SK-N-SH treated with all-trans-retinoic acid at 6 μM for 48 hours (cell line): ENCODE measurements around the gene EFEMP1.

Source experiments
- ATAC-seq: fragments of 200-7000 bp; cut with Tn5 transposase; 3 replicates; pipeline ENCODE4 v1.9.1; 2020; ENCODE audit warnings: mild to moderate bottlenecking, moderate library complexity
- ARNTL ChIP-seq: fragments of 450-650 bp; formaldehyde crosslinking; IDR thresholded peaks from 2 replicates; pipeline ENCODE4 v1.5.0; 2020; ENCODE audit warnings: low read depth, mild to moderate bottlenecking, moderate library complexity, borderline replicate concordance
- BACH2 ChIP-seq: fragments of 250-450 bp; sonication (Bioruptor Pico); IDR thresholded peaks from 2 replicates; pipeline ENCODE4 v1.9.0; 2021; ENCODE audit warnings: mild to moderate bottlenecking, borderline replicate concordance
- CSDC2 ChIP-seq: fragments of 250-450 bp; sonication (Bioruptor Pico); IDR thresholded peaks from 2 replicates; pipeline ENCODE4 v1.5.0; 2020; ENCODE audit warnings: mild to moderate bottlenecking, moderate library complexity
- CSRNP3 ChIP-seq: fragments of 250-450 bp; sonication (Bioruptor Pico); IDR thresholded peaks from 2 replicates; pipeline ENCODE4 v1.5.1; 2021; ENCODE audit warnings: mild to moderate bottlenecking, moderate library complexity
- ESRRG ChIP-seq: fragments of 250-450 bp; sonication (Bioruptor Pico); IDR thresholded peaks from 2 replicates; pipeline ENCODE4 v1.6.1; 2021; ENCODE audit warnings: mild to moderate bottlenecking
- GLIS3 ChIP-seq: fragments of 250-450 bp; sonication (Bioruptor Pico); IDR thresholded peaks from 2 replicates; pipeline ENCODE4 v1.5.0; 2020; ENCODE audit warnings: mild to moderate bottlenecking, moderate library complexity
- ISL1 ChIP-seq: fragments of 250-450 bp; sonication (Bioruptor Pico); IDR thresholded peaks from 2 replicates; pipeline ENCODE4 v2.1.2; 2022; ENCODE audit warnings: mild to moderate bottlenecking, moderate library complexity
- OSR1 ChIP-seq: fragments of 250-450 bp; sonication (Bioruptor Pico); IDR thresholded peaks from 2 replicates; pipeline ENCODE4 v1.8.0; 2022; ENCODE audit warnings: moderate library complexity, mild to moderate bottlenecking, inconsistent platforms
- PPARA ChIP-seq: fragments of 250-450 bp; sonication (Bioruptor Pico); IDR thresholded peaks from 2 replicates; pipeline ENCODE4 v1.5.0; 2020; ENCODE audit warnings: mild to moderate bottlenecking, borderline replicate concordance
- RARB ChIP-seq: fragments of 250-450 bp; sonication (Bioruptor Pico); IDR thresholded peaks from 2 replicates; pipeline ENCODE4 v1.8.0; 2021; ENCODE audit warnings: mild to moderate bottlenecking, moderate library complexity
- SNAI2 ChIP-seq: fragments of 250-450 bp; sonication (Bioruptor Pico); IDR thresholded peaks from 2 replicates; pipeline ENCODE4 v1.5.0; 2020; ENCODE audit warnings: mild to moderate bottlenecking, moderate library complexity
- TCF4 ChIP-seq: fragments of 250-450 bp; sonication (Bioruptor Pico); IDR thresholded peaks from 2 replicates; pipeline ENCODE4 v1.8.0; 2021; ENCODE audit warnings: mild to moderate bottlenecking, moderate library complexity, borderline replicate concordance
- TOX ChIP-seq: fragments of 250-450 bp; sonication (Bioruptor Pico); IDR thresholded peaks from 2 replicates; pipeline ENCODE4 v1.8.0; 2021; ENCODE audit warnings: mild to moderate bottlenecking, moderate library complexity, borderline replicate concordance
- TSHZ2 ChIP-seq: fragments of 250-450 bp; sonication (Bioruptor Pico); IDR thresholded peaks from 2 replicates; pipeline ENCODE4 v1.5.0; 2020; ENCODE audit warnings: mild to moderate bottlenecking, moderate library complexity
- ZC3H10 ChIP-seq: fragments of 250-450 bp; sonication (Bioruptor Pico); IDR thresholded peaks from 2 replicates; pipeline ENCODE4 v1.5.1; 2021; ENCODE audit warnings: mild to moderate bottlenecking, moderate library complexity
- ZFP3 ChIP-seq: fragments of 250-450 bp; sonication (Bioruptor Pico); IDR thresholded peaks from 2 replicates; pipeline ENCODE4 v1.5.0; 2020; ENCODE audit warnings: mild to moderate bottlenecking, moderate library complexity
- ZFP30 ChIP-seq: fragments of 450-650 bp; formaldehyde crosslinking; IDR thresholded peaks from 2 replicates; pipeline ENCODE4 v1.5.0; 2022; ENCODE audit warnings: mild to moderate bottlenecking, moderate library complexity
- ZNF565 ChIP-seq: fragments of 450-650 bp; formaldehyde crosslinking; conservative IDR thresholded peaks from 2 replicates; pipeline ENCODE4 v1.5.0; 2020; ENCODE audit warnings: low read depth, mild to moderate bottlenecking, moderate library complexity
- ZNF70 ChIP-seq: fragments of 450-650 bp; formaldehyde crosslinking; IDR thresholded peaks from 2 replicates; pipeline ENCODE4 v1.5.0; 2020; ENCODE audit warnings: mild to moderate bottlenecking, moderate library complexity
- ZNF8 ChIP-seq: fragments of 450-650 bp; formaldehyde crosslinking; IDR thresholded peaks from 2 replicates; pipeline ENCODE4 v1.5.0; 2020; ENCODE audit warnings: mild to moderate bottlenecking, moderate library complexity
- TF ChIP-seq, protein P1 (sequence below): fragments of 250-450 bp; sonication (Bioruptor Pico); IDR thresholded peaks from 2 replicates; pipeline ENCODE4 v1.5.1; 2020; ENCODE audit warnings: low read depth, mild to moderate bottlenecking, moderate library complexity
- TF ChIP-seq, protein P2 (sequence below): fragments of 250-450 bp; sonication (Bioruptor Pico); IDR thresholded peaks from 2 replicates; pipeline ENCODE4 v1.8.0; 2021; ENCODE audit warnings: low read depth, mild to moderate bottlenecking, moderate library complexity, borderline replicate concordance

The EFEMP1 gene

GRCh38 chr2:55859875-55860274 is 63.7 kb downstream of the EFEMP1 start:
- no peak for TF ChIP-seq ZNF70 (CRISPR knock-in tag)
- no peak for TF ChIP-seq RARB (CRISPR knock-in tag)
- no peak for TF ChIP-seq ZNF565 (CRISPR knock-in tag)
- no peak for TF ChIP-seq CSRNP3
- TF ChIP-seq ISL1 (CRISPR knock-in tag) = no peak
- TF ChIP-seq ZNF8 (CRISPR knock-in tag) = no peak
- TF ChIP-seq ESRRG (CRISPR knock-in tag) = no peak
- no peak for TF ChIP-seq CSDC2 (CRISPR knock-in tag)
- no peak for TF ChIP-seq ZFP30 (CRISPR knock-in tag)
- TF ChIP-seq TSHZ2 (CRISPR knock-in tag) = no peak
- no peak for TF ChIP-seq OSR1 (CRISPR knock-in tag)
- no peak for TF ChIP-seq TCF4 (CRISPR knock-in tag)
- no peak for TF ChIP-seq ZC3H10 (CRISPR knock-in tag)
- no peak for ATAC-seq

DNA sequence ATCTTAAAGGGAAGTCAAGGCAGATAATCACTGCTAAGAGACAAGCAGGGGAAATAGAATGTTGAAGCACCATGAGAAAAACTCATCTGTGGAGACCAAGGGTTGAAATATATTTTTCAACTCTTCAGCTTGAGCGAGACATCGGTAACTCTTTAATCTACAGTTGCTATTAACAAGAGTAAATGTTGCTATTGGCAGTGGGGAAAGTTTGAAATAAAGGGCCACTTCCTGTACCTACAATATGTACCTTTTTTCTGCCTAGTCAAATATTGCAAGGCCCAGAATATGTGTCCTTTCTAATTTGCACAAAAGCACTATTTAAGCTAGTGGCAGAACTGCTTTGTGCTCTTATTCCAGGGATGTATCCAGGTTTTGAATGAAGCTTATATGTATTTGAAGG is 65.8 kb downstream of the EFEMP1 start:
- ATAC-seq = no peak
- TF ChIP-seq RARB (CRISPR knock-in tag) (no peak), ZC3H10 (CRISPR knock-in tag) (no peak), TOX (CRISPR knock-in tag) (no peak), TCF4 (CRISPR knock-in tag) (no peak), GLIS3 (CRISPR knock-in tag) (no peak)
- TF ChIP-seq, protein P1, sequence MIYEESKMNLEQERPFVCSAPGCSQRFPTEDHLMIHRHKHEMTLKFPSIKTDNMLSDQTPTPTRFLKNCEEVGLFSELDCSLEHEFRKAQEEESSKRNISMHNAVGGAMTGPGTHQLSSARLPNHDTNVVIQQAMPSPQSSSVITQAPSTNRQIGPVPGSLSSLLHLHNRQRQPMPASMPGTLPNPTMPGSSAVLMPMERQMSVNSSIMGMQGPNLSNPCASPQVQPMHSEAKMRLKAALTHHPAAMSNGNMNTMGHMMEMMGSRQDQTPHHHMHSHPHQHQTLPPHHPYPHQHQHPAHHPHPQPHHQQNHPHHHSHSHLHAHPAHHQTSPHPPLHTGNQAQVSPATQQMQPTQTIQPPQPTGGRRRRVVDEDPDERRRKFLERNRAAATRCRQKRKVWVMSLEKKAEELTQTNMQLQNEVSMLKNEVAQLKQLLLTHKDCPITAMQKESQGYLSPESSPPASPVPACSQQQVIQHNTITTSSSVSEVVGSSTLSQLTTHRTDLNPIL (CRISPR knock-in tag) = no peak
- TF ChIP-seq, protein P2, sequence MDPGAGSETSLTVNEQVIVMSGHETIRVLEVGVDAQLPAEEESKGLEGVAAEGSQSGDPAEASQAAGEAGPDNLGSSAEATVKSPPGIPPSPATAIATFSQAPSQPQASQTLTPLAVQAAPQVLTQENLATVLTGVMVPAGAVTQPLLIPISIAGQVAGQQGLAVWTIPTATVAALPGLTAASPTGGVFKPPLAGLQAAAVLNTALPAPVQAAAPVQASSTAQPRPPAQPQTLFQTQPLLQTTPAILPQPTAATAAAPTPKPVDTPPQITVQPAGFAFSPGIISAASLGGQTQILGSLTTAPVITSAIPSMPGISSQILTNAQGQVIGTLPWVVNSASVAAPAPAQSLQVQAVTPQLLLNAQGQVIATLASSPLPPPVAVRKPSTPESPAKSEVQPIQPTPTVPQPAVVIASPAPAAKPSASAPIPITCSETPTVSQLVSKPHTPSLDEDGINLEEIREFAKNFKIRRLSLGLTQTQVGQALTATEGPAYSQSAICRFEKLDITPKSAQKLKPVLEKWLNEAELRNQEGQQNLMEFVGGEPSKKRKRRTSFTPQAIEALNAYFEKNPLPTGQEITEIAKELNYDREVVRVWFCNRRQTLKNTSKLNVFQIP (CRISPR knock-in tag) = no peak

GRCh38 chr2:55856936-55857335 is 66.6 kb downstream of the EFEMP1 start:
- TF ChIP-seq PPARA = no peak
- no peak for TF ChIP-seq ZNF70 (CRISPR knock-in tag)
- no peak for TF ChIP-seq SNAI2 (CRISPR knock-in tag)
- TF ChIP-seq OSR1 (CRISPR knock-in tag) = no peak
- TF ChIP-seq ZC3H10 (CRISPR knock-in tag) = no peak
- no peak for ATAC-seq

- TF ChIP-seq ESRRG (CRISPR knock-in tag) = no peak
- no peak for TF ChIP-seq TSHZ2 (CRISPR knock-in tag)
- TF ChIP-seq ZFP3 (CRISPR knock-in tag) = no peak
- TF ChIP-seq BACH2 = no peak
- TF ChIP-seq, protein P1 (CRISPR knock-in tag) = no peak
- TF ChIP-seq ZFP30 (CRISPR knock-in tag) = no peak
- no peak for TF ChIP-seq CSRNP3
- no peak for TF ChIP-seq ISL1 (CRISPR knock-in tag)
- TF ChIP-seq ARNTL (CRISPR knock-in tag) = no peak
- TF ChIP-seq TCF4 (CRISPR knock-in tag) = no peak
- no peak for TF ChIP-seq OSR1 (CRISPR knock-in tag)
- TF ChIP-seq PPARA = no peak
- TF ChIP-seq RARB (CRISPR knock-in tag) = no peak
- no peak for TF ChIP-seq ZC3H10 (CRISPR knock-in tag)
- TF ChIP-seq SNAI2 (CRISPR knock-in tag) = no peak
- no peak for TF ChIP-seq TOX (CRISPR knock-in tag)
- ATAC-seq = no peak
Measured at GRCh38 chr2:55848096-55848495, 75.5 kb downstream of the EFEMP1 start.
